ENCODE results near the gene CNTN1. TPM values are rescaled to one million over a fixed set of nuclear protein-coding genes. Genes with fewer than 3 reads are reported as not detected.

The CNTN1 gene
- total and polyA plus RNA-seq, 10 of the 15 experiments (the other 5 are each of a cell fraction or from before 2014, with no cell fraction given), result 0.06 to 0.14 TPM; not detected in 8

- no peaks in the 10 kb centered on the region for H4K20me1 ChIP-seq (ENCODE audit: control insufficient read depth, insufficient read depth)
- ChIA-PET SMC1A (ENCODE audit: uncharacterized antibody, unreplicated experiment) (interaction anchor here (0.7 to 1.8 kb wide), 2 partner anchors 21 to 220 kb away, joined by 3 to 5 read pairs; no protein-coding TSS in a partner anchor), POLR2A (no interaction called here), CTCF (interaction anchor here (1.0 kb wide), 1 partner anchor 91 kb away, joined by 3 read pairs; no protein-coding TSS in a partner anchor), RAD21 (ENCODE audit: unreplicated experiment) (no interaction called here)
- H3K4me2 ChIP-seq (ENCODE audit: control insufficient read depth, insufficient read depth), result peak overlapping the region; percentile 13; the same call in 1 of the 2 replicates
- no peaks in the 10 kb centered on the region for H3K27me3 ChIP-seq (replicated peaks in 1 of 2; ENCODE audit: control insufficient read depth in 2 of 2, insufficient read depth in 2 of 2, low read length in 1 of 2)
- in situ Hi-C loops (cut with MboI), result no loop called here
- FAIRE-seq (no peak), DNase-seq (ENCODE audit: low read depth, low spot score) (no peak), ATAC-seq (no peak)
- H3K4me3 ChIP-seq, result no peak overlapping the region
- BruUV-seq (replicated peaks), result no TSS peak
- no peak overlapping the region for H3K9ac ChIP-seq (ENCODE audit: control insufficient read depth, insufficient read depth, low read length)
- intact Hi-C loops (cut with micrococcal nuclease; ENCODE audit: unreplicated experiment), result no loop called here
- TF ChIP-seq ZBTB33 (IDR thresholded peaks at IDR 0.05), result no peak
- TF ChIP-seq PRDM15 (CRISPR knock-in tag; IDR thresholded peaks at IDR 0.05), result no peak
- no peak for TF ChIP-seq ZBED1 (IDR thresholded peaks at IDR 0.05; ENCODE audit: borderline replicate concordance)
- no peak for TF ChIP-seq HCFC1 (IDR thresholded peaks at IDR 0.05; ENCODE audit: low read length)
- no peak for TF ChIP-seq YY1 (IDR thresholded peaks at IDR 0.05; ENCODE audit: low read depth, low read length)
- no peak for TF ChIP-seq IRF4 (IDR thresholded peaks at IDR 0.05; ENCODE audit: low read depth, low read length)
- no peak for TF ChIP-seq SPI1 (IDR thresholded peaks at IDR 0.05; ENCODE audit: borderline replicate concordance, insufficient read depth, low read depth, low read length)
- no peak for TF ChIP-seq MEF2A (IDR thresholded peaks at IDR 0.05; ENCODE audit: insufficient read depth, low read depth, low read length)
- TF ChIP-seq BHLHE40 (IDR thresholded peaks at IDR 0.05; ENCODE audit: borderline replicate concordance in 1 of 2, low read depth in 2 of 2, low read length in 1 of 2), result no peak
- no peak for TF ChIP-seq PBX3 (IDR thresholded peaks at IDR 0.05; ENCODE audit: insufficient replicate concordance, low read depth, low read length)
- no peak for TF ChIP-seq RAD51 (IDR thresholded peaks at IDR 0.05)
- no peak for TF ChIP-seq ZNF274 (IDR thresholded peaks at IDR 0.05; ENCODE audit: insufficient read depth, insufficient read length)
- no peak for TF ChIP-seq TARDBP (IDR thresholded peaks at IDR 0.05; ENCODE audit: borderline replicate concordance)
- TF ChIP-seq SUPT20H (IDR thresholded peaks at IDR 0.05; ENCODE audit: borderline replicate concordance, control insufficient read depth, low read depth, low read length), result no peak
- TF ChIP-seq CREB1 (IDR thresholded peaks at IDR 0.05; ENCODE audit: low read depth), result no peak
- no peak for TF ChIP-seq ZSCAN29 (IDR thresholded peaks at IDR 0.05)
- no peak for TF ChIP-seq SIN3A (IDR thresholded peaks at IDR 0.05; ENCODE audit: low read depth, low read length)
- TF ChIP-seq USF2 (IDR thresholded peaks at IDR 0.05; ENCODE audit: borderline replicate concordance, low read depth, low read length), result no peak
- H3K4me1 ChIP-seq (ENCODE audit: control insufficient read depth, insufficient read depth, low read length), result peaks cover 4% of the 10 kb centered on the region
- no peaks in the 10 kb centered on the region for H3K79me2 ChIP-seq (ENCODE audit: control insufficient read depth, insufficient read depth, low read length)
- H2AFZ ChIP-seq (ENCODE audit: control insufficient read depth, low read depth, low read length), result no peak overlapping the region
- H3K36me3 ChIP-seq (ENCODE audit: control insufficient read depth in 2 of 2, insufficient read depth in 2 of 2, low read length in 1 of 2), result no peaks in the 10 kb centered on the region
- H3K9me3 ChIP-seq (replicated peaks; ENCODE audit: control insufficient read depth, insufficient read depth, low read length), result no peaks in the 10 kb centered on the region
- no peak overlapping the region for H3K27ac ChIP-seq (ENCODE audit: control insufficient read depth, insufficient read depth)
Observed at GRCh38 chr12:40711121-40711520, 18.9 kb downstream of the CNTN1 start.
